Measurements from ENCODE around the gene CCR5AS.

Gene CCR5AS

DNA sequence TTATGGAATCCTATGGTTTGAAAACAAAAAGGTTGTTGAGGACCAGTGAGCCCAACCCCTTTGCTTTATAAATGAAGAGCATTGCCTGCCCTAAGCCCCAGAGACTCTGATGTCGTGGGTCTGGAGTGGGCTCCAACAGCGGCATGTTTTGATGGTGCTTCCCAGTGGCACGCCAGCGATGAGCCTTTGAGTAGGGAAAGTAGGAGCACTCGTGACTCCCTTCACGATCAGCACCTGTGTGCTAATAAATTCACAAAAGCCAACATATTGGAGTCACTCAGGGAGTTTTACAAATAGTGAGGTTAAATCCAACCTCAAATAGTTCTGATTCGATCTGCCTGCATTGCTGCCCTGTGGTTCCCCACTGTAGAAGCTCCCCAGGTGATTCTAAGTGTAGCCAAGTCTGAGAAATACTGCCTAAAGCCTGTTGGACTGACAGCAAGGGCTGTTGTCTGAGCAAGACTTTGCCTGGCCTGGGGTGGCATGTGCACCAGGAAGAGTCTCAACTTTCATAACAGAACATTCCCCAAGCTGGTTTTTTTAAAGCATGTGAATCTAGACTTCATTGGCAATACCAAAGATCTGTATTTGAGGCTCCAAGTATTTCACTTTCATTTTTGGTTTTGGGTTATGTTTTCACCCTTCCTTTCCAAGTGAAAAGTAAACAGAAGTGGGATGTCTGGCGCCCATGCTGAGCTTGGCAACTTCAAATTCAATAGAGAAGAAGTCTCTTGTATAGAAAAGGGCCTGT is 26.2 kb downstream of the CCR5AS start:
- no peak for DNase-seq (ENCODE audit: low read depth in 3 of 3)

DNA sequence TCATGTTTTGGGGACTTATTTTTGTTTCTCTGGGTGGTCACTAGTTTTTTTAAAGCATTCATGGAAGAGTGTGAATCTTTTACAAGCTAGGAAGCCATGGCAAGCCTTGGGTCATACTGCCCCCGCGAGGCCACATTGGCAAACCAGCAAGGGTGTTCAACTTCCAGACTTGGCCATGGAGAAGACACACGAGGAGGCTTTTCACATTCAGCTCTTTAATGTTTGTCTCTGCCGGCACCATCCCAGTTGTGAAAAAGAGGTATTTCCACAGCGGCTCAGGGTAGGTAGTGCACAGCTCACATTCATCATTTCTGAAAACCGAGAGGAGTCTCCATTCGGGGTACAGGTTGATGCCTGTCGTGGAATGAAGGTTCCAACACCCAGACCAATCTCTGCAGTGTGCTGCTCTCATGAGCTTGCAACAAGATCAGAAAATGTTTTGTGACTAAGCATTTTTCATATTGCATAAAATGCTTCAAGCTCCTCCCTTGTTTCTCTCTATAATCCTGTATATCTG is 28.4 kb downstream of the CCR5AS start:
- DNase-seq (ENCODE audit: low read depth in 3 of 3): peak in 2 of 3 experiments; percentile 26 to 68

DNA sequence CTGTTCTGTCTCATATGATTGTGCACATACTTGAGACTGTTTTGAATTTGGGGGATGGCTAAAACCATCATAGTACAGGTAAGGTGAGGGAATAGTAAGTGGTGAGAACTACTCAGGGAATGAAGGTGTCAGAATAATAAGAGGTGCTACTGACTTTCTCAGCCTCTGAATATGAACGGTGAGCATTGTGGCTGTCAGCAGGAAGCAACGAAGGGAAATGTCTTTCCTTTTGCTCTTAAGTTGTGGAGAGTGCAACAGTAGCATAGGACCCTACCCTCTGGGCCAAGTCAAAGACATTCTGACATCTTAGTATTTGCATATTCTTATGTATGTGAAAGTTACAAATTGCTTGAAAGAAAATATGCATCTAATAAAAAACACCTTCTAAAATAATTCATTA is 31.1 kb downstream of the CCR5AS start:
- DNase-seq (ENCODE audit: low read depth in 3 of 3): no peak

DNA sequence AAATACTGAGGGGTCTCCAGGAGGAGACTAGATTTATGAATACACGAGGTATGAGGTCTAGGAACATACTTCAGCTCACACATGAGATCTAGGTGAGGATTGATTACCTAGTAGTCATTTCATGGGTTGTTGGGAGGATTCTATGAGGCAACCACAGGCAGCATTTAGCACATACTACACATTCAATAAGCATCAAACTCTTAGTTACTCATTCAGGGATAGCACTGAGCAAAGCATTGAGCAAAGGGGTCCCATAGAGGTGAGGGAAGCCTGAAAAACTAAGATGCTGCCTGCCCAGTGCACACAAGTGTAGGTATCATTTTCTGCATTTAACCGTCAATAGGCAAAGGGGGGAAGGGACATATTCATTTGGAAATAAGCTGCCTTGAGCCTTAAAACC is 31.6 kb downstream of the CCR5AS start:
- no peak for DNase-seq (ENCODE audit: low read depth in 3 of 3)

DNA sequence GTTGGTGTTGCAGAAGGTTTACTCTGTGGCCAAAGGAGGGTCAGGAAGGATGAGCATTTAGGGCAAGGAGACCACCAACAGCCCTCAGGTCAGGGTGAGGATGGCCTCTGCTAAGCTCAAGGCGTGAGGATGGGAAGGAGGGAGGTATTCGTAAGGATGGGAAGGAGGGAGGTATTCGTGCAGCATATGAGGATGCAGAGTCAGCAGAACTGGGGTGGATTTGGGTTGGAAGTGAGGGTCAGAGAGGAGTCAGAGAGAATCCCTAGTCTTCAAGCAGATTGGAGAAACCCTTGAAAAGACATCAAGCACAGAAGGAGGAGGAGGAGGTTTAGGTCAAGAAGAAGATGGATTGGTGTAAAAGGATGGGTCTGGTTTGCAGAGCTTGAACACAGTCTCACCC is 32.1 kb downstream of the CCR5AS start:
- DNase-seq (ENCODE audit: low read depth in 3 of 3): no peak

DNA sequence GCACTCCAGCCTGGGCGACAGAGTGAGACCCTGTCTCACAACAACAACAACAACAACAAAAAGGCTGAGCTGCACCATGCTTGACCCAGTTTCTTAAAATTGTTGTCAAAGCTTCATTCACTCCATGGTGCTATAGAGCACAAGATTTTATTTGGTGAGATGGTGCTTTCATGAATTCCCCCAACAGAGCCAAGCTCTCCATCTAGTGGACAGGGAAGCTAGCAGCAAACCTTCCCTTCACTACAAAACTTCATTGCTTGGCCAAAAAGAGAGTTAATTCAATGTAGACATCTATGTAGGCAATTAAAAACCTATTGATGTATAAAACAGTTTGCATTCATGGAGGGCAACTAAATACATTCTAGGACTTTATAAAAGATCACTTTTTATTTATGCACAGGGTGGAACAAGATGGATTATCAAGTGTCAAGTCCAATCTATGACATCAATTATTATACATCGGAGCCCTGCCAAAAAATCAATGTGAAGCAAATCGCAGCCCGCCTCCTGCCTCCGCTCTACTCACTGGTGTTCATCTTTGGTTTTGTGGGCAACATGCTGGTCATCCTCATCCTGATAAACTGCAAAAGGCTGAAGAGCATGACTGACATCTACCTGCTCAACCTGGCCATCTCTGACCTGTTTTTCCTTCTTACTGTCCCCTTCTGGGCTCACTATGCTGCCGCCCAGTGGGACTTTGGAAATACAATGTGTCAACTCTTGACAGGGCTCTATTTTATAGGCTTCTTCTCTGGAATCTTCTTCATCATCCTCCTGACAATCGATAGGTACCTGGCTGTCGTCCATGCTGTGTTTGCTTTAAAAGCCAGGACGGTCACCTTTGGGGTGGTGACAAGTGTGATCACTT is 34.1 kb downstream of the CCR5AS start:
- DNase-seq (ENCODE audit: low read depth in 3 of 3): no peak

GRCh38 chr3:46371519-46372340 is 35.1 kb downstream of the CCR5AS start:
- DNase-seq (ENCODE audit: low read depth in 3 of 3): no peak

GRCh38 chr3:46370839-46371518 is 35.9 kb downstream of the CCR5AS start, which contains the start of gene CCR5:
TSS of gene CCR5 (plus strand) at chr3:46370946. CDS start at chr3:46372903, 1,957 bp downstream.
- DNase-seq (ENCODE audit: low read depth in 3 of 3): no peak

GRCh38 chr3:46369675-46370132 is 37.2 kb downstream of the CCR5AS start:
- DNase-seq (ENCODE audit: low read depth in 3 of 3): peak in 1 of 3 experiments; percentile 24

DNA sequence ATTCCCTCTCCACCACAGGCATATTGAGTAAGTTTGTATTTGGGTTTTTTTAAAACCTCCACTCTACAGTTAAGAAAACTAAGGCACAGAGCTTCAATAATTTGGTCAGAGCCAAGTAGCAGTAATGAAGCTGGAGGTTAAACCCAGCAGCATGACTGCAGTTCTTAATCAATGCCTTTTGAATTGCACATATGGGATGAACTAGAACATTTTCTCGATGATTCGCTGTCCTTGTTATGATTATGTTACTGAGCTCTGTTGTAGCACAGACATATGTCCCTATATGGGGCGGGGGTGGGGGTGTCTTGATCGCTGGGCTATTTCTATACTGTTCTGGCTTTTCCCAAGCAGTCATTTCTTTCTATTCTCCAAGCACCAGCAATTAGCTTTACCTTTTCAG is 37.7 kb downstream of the CCR5AS start:
- DNase-seq (ENCODE audit: low read depth in 3 of 3): no peak

GRCh38 chr3:46368569-46368968 is 38.3 kb downstream of the CCR5AS start:
- peak in 1 of 3 experiments; percentile 54 for DNase-seq (ENCODE audit: low read depth in 3 of 3)

GRCh38 chr3:46367811-46368210 is 39.1 kb downstream of the CCR5AS start:
- no peak for DNase-seq (ENCODE audit: low read depth in 3 of 3)

GRCh38 chr3:46365737-46366524 is 40.9 kb downstream of the CCR5AS start:
- DNase-seq (ENCODE audit: low read depth in 3 of 3): no peak

DNA sequence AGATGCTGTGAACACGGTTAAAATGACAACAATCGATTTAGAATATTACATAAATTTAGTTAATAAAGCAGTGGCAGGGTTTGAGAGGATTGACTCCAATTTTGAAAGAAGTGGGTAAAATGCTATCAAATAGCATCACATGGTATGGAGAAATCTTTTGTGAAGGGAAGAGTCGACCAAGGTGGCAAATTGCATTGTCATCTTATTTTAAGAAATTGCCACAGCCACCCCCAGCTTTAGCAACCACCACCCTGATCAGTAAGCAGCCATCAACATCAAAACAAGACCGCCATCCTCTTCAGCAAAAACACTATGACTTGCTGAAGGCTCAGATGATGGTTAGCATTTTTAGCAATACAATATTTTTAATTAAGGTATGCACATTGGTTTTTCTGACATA is 41.8 kb downstream of the CCR5AS start:
- DNase-seq (ENCODE audit: low read depth in 3 of 3): no peak

- DNase-seq (ENCODE audit: low read depth in 3 of 3): no peak
These were observed 45.2 kb downstream of the CCR5AS start for GRCh38 chr3:46361408-46362283.

- DNase-seq (ENCODE audit: low read depth in 3 of 3): no peak
These were observed 46.0 kb downstream of the CCR5AS start for GRCh38 chr3:46360907-46361306.

- DNase-seq (ENCODE audit: low read depth in 3 of 3): no peak
These were observed 47.0 kb downstream of the CCR5AS start for GRCh38 chr3:46359733-46360493.

DNA sequence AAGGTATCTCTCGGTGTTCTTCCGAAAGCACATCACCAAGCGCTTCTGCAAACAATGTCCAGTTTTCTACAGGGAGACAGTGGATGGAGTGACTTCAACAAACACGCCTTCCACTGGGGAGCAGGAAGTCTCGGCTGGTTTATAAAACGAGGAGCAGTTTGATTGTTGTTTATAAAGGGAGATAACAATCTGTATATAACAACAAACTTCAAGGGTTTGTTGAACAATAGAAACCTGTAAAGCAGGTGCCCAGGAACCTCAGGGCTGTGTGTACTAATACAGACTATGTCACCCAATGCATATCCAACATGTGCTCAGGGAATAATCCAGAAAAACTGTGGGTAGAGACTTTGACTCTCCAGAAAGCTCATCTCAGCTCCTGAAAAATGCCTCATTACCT is 48.4 kb downstream of the CCR5AS start:
- no peak for DNase-seq (ENCODE audit: low read depth in 3 of 3)

- DNase-seq (ENCODE audit: low read depth in 3 of 3): no peak
These were observed 50.0 kb downstream of the CCR5AS start for GRCh38 chr3:46356909-46357308.
